Measurements from ENCODE around the gene HHIP.

HHIP gene, protein sequence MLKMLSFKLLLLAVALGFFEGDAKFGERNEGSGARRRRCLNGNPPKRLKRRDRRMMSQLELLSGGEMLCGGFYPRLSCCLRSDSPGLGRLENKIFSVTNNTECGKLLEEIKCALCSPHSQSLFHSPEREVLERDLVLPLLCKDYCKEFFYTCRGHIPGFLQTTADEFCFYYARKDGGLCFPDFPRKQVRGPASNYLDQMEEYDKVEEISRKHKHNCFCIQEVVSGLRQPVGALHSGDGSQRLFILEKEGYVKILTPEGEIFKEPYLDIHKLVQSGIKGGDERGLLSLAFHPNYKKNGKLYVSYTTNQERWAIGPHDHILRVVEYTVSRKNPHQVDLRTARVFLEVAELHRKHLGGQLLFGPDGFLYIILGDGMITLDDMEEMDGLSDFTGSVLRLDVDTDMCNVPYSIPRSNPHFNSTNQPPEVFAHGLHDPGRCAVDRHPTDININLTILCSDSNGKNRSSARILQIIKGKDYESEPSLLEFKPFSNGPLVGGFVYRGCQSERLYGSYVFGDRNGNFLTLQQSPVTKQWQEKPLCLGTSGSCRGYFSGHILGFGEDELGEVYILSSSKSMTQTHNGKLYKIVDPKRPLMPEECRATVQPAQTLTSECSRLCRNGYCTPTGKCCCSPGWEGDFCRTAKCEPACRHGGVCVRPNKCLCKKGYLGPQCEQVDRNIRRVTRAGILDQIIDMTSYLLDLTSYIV

DNA sequence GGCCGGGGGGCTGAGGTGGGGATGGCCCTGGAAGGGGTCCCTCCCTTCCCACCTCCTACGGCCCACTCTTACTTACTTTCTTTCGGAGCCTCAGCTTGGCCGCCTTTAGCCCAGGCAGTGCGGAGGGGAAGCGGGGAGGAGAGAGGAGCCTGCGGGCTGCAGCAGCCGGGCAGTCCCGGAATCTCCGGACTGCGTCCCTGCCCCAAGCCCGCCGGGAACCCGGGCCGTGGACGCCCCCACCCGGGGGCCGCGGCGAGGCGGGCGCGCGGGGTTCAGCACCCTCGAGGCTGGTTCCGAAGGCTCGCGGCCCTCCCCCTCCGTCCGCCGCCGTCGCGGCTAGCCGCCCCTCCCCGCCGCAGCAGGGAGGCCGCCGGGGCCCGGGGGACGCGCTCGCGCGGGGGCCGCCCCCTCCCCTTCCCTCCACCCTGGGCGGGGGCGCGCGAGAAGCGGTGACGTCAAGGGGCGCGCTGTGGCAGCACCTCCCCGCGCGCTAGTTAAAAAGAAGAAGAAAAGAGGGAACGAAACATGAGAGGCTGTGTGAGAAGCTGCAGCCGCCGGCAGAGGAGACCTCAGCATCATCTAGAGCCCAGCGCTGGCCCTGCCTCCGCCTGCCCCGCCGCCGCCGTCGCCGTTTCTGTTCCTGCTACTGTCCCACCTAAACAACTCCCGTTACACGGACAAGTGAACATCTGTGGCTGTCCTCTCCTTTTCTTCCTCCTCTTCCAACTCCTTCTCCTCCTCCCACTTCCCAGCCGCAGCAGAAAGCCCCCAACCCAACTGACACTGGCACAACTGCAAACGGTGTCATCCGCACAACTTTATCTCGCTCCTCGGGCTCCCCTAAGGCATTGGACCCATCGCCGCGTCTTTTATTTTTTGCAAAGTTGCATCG lies at the start of gene HHIP:
Gene HHIP, plus strand, starts transcription at position 526 of the 892 bp plus-strand sequence. CDS start 520 bp downstream, outside the sequence.
- DNase-seq: peak; percentile 53 to 58

DNA sequence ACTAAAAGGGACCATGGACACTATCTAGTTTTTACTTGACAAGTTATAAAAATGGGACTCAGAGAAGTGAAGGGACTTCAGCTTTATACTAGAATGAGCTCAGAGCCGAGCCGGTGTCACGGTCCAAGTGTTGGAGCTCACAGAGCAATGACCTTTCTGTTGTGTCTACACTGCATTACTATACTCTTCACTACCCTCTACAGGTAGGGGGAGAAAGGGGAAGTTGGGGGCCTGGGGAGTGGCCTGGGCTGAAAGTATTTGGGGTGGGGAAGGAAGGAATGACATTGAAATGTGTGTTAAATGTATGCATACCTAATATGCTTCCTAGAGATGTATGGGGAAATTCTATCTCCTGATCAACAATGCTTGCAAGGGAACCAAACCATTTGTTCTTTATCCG lies 48.8 kb upstream of the HHIP start:
- DNase-seq: no peak

DNA sequence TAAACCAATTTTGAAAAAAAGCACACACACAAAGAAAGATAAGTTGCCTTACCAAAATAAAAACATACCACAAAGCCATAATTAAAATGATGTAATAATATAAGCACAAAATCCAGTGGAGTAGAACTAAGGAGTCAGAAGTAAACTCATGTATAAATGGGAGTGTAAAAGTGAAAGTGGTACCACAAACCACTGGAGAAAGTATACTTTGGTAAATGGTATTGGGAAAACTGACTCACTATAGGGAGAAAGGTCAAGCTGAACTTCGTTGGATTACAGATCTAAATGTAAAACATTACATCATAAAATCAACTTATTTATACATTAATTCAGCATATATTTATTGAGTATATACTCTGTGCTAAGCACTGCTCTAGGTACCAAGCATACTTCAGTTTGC lies 46.3 kb upstream of the HHIP start:
- DNase-seq: no peak

DNA sequence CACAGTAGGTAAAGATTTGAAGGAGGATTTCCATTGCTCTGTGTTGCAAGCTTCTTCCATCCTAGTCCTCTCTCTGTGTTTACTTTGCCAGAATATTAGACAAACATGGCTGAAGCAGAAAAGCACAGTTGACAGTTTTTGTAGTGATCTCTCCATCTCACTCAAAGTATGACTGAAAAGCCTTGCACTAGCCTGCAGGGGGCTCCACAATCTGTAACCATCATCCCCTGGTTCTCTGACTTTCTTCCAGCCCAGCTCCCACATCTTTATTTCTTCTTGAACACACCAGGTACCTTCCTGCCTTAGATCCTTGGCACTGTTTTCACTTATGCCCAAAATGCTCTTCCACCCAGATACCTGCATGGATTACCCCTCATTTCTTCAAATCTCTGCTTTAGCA lies 34.1 kb upstream of the HHIP start:
- peak; percentile 12 to 30 for DNase-seq

DNA sequence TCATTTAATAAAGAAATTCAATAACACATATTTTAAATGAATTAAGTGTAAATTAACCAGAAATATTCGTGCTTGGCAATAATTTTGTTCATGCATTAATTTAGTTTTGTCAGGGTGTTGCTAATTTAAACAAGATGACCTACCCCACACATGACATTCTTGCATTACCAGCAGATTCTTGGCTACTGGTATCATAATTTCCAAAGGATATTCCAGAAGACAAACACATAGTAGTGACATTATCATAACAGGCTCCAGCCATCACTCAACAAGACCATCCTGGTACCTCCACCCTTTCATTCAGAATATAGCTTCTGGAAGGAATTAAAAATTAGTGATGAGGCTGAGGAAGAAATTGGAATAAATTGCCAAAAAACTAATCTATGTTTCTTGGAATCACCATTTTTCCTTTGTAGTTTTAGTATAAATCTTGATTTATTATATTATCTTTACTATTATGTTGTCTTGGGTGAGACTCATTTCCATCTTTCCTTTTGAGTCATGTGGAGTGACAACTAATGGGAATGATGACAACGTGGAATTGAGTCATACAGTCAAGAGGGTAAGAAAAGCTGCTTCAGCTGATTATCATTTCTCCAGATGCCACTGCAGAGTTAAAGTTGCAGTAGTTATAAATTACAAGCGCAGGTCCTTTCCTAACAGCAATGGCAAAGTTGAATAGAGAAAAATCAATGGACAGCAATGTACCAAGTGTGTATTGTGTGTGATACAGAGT lies 30.9 kb upstream of the HHIP start:
- DNase-seq: no peak

DNA sequence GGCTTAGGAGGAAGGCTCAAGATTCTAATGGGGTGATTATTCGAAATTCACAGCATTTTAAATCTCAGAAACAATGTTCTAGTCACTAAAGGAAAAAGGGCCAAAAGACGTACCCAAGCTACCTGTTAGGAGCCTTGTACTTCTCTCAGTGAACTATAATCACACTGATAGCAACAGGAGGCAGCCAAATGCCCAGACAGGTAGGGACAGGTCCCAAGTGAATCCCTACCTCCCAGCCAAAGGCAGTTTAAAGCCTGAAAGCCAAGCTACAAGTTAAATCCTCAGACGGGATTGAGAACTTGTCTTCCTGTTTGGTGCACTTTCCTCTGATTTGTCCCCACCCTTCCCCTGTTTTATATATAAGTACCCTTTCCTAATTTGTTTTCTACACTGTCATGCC lies 24.3 kb upstream of the HHIP start:
- DNase-seq: no peak

DNA sequence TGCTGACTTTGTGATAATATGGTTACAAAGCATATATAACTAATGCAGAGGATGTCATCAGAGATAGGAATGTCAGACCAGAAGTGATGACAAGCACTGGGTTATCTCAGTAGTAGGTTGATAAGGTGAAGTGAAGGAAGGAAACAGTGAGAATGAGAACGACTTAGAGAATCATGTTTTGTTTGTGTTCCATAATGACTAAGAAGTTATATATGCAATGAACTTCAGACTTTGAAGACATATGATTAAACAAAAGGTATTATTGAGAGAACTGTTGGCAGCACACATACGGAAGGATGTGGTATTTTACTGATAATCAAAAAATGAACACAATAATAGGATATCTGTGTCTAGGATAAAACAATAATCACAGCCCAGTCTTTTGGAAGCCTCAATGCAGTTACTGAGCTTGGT lies 18.3 kb upstream of the HHIP start:
- DNase-seq: no peak

DNA sequence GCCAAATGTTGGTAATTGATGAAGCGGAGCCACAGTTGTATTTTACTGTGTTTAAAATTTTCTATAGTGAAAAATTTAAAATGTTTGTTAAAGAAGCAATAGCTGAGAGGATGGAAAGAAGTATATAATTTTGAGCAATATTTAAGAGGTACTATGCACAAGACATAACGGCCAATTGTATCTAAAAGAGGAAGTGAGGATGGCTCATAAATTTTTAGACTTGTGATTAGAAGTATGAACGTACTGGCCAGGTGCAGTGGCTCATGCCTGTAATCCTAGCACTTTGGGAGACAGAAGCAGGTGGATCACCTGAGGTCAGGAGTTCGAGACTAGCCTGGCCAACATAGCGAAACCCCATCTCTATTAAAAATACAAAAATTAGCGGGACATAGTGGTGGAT lies 12.7 kb upstream of the HHIP start:
- no peak for DNase-seq

DNA sequence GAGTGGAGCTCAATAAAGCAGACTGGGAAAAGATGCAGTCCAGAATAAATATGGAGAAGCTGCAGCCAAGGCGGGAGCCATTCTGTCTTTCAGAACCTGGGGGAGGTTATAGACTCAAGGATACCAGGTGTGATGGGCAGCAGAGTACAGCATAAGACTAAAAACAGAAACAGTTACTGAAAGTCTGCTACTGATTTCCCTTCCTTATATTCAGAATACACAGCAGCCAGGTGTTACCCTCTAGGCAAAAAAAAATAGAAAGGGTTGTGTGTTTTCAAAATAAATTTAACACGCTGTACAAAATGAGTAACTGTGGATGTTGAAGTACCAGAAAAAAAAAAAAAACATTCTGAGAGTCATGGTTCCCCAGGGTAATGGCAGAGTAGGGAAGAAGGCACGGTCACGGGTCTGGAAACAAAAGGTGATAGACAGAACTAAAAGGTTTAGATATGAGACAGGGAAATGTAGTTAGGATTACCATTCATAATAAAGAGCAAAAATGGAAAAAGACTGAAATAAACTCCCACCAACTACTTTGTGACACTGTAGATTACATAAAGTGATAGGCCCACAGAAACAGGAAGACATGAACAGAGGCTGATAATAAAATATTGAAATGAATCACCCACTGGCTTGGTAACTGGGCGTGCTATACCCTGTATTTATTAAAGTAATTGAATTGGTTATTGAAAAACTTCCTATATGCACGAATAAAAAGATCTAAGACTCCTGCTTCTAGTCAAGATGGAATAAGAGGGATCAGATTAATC lies 10.8 kb upstream of the HHIP start:
- DNase-seq: no peak

DNA sequence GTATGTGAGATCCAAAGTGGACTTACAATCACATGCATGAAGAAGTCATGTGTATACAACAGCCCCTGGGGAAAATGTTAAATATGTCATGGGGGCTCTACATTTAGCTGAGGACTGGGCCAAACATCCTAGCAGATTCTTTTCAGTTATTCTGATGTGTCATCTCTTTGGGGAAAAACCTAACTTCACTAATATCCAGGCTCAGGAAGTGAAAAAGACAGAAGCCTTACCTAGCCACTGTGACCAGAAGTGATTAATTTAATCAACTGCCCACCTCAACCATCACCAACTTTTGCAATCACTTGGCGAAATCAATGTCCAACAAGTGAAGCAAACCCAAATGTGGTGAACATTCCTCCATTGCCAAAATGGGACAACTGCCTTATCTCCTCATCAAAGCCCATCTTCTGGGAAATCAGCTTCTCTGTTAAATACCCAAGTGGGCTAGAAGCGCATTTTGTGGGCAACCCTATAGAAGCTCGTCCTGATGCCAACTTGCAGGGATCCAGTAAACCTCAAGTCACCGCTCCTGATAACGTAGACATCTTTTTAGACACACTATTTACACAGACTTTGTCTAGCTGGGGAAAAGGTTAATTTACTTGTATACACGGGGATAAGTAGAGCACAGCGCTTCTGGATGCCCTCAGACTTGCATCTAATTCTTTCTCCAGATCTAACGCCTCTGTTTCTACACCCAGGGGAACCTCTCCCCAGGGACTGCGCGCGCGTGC lies 1.4 kb upstream of the HHIP start:
- DNase-seq: no peak

DNA sequence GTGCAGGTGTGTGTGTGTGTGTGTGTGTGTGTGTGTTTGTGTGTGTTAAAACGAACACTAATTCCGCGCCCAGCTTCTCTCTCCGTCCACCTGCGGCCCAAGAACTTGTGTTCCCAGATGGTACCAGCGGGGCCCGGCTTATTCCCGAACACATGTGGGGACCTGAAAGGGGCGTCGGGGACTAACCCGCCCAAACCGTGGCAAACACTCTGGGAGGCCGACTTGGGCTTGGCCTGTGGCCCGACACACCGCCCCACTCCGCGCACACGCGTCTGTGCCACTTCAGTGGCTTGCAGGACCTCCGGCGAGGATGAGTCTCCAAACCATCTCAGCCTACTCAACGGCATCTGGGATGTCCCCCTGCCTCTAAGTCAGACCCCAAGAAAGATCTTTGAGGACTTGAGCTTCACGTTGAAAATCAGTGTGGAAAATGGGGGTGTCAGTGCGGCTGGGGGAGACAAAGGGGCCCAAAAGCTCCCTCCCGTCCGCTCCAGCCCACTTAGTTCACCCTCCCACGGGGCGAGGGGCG lies 790 bp upstream of the HHIP start:
- no peak for DNase-seq

DNA sequence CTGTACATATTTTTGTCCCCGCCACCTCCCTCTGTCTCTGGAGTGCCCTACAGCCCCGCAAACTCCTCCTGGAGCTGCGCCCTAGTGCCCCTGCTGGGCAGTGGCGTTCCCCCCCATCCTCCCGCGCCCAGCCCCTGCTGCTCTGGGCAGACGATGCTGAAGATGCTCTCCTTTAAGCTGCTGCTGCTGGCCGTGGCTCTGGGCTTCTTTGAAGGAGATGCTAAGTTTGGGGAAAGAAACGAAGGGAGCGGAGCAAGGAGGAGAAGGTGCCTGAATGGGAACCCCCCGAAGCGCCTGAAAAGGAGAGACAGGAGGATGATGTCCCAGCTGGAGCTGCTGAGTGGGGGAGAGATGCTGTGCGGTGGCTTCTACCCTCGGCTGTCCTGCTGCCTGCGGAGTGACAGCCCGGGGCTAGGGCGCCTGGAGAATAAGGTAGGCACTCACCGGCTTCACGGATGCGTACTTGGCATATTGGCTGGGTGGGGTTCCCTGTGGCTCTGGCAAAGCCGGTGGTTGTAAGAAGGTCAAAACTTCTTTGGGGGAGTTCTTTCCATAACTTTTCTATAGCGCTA lies 653 bp downstream of the HHIP start:
- peak in 1 of 2 experiments; percentile 27 for DNase-seq

DNA sequence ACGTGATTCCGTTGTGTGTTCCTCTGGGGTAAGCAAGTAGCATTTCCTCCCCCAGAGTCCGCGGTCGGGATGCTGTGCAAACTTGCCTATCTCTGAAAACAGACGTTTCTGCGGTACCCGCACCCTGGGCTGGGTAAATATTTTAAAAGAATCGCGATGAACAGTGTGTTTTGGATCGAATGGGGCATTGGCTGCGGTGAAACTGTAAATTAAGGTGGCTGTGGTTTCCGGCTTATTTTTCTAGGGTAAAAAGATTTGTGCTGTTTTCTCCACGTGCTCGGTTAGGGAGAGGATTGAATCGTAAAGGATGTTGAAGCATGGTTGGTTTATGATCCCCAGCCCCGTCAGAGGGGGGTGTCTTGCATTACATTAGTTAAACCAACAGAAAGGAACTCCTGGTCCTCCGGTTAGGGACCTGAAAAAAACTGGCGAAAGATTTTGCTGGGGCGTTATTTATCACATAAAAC lies 1.2 kb downstream of the HHIP start:
- DNase-seq: peak in 1 of 2 experiments; percentile 29

DNA sequence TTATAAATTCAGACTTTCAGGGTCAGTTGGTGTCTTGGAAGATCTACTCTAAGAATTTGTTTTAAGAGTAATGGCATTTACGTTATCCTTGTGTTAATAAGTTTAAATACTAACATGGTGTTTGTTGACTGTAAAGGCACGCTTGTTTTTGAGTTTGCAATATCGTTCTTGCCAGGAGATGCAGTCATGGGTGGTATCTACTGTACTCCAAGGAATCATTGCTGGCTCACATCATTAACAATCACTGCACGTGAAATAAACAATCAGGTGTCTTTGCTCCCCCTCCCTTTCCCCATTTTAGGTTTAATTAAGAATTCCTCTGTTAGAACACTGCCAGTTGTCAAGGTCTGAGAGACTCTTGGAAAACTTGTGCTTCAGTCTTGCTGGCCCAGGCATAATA lies 1.6 kb downstream of the HHIP start:
- DNase-seq: no peak

DNA sequence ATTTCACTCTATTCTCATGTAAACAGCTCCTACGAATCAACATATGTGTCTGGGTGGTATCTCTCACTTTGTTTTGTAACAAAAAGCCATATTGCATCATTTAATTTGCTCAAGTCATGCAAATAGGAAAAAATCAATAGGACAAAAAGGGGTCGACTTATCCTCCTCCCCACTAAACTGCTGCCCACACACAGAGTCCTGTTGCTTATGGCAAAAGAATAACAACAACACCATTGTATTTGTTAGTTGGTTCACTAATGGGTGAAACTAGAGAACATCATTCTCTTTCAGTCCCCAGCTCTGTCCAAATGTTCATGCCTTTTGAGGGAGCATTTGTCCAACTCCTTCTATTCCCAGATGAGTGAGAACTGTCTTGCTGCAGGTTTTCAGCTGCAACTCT lies 2.1 kb downstream of the HHIP start:
- DNase-seq: no peak

DNA sequence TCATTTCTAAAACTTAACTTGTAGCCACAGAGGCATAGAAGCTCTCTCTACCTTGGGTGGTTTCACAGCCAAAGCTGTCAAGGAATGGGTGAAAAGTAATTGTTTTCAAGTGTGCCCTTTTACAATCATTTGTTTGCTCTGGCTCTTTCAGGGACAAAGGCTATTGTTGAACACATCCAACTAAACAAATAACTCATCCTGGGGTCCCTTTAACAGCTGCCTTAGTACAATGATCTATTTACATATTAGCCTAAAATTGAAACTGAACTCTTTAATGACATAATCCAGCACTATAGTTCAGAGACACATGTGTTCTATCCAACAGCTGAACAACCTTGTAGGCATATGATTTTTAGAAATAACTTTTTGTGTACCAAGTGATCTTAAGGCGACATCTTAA lies 3.7 kb downstream of the HHIP start:
- DNase-seq: no peak

DNA sequence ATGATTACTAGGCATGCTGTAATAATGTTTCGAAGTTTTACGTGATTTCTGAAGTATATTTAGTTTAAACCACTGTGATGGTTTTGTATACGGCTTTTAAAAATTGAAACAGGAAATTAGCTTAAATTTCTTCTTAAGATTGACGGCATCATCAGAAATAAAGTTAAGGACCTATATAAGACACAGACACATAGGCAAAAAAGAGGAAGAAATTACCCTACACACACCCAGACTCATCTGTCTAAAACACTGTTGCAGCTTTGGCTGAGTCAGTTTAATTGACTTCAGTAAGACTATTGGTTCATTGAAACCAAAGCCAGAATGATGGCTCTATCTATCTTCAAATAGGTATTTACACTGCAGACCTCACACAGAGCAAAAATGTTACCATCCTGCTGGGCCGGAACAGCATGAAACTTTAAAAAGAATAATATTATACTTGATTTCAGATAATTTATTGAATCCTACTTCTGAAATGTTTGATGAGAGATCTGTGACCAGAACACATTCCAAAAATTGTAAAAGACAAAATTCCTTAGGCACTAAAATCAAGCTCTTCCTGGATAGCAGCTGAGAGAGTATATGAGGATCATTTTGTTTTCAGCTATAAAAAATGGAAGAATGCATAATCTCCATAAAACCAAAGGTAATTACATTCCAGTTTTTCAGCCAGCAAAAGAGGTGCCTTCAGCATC lies 4.5 kb downstream of the HHIP start:
- no peak for DNase-seq

DNA sequence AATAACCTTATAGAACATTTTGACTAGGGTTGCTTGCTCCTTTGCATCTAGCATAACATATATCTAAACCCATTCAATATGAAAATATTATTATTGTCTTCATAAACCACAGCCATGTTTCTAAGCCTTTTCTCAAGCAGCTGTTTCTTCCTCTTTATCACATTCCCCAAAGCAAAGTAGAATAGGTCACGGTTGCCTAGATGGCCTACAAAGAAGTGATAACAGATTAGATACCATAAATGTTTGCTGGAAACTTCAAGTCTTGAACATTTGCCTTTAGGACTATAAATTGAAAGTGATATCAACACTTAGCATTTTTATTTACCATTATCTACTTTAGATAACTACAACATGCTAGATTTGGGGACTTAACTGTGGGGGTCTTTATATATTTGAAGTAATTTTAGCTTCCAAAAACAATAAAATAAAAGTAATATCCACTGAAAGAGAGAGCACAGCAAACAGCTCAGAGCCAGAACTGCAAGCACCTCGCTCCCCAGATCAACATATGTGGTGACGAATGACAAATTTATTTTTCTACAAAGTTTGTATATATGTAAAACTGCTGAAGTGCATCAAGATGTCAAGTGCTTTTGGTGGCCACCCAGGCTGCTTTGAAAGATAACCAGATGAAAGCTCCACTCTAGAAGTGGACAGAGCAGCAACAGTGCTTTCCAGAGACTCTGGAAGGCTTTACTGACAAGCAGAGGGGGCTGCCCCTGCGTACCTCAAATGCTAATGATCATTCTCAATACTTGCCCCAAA lies 8.0 kb downstream of the HHIP start:
- DNase-seq: no peak

DNA sequence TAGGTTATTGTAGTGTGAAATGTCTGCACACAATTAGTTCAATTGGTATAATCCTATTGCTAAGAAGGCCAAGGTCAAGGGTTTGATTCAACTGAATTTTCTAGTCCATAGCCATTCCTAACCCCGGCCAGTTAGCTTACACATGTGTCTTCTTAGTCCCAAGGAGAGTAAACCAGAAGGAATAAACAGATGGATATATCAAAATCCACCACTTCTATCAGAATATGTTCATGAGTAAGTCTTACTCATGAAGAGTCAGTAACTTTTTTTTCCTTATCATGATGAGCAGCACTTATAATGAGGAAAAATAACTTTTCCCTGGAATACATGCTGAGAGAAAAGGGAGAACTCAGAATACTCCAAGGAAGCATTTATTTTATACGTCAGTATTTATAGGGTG lies 9.5 kb downstream of the HHIP start:
- DNase-seq: no peak
